GM13977 (cell line): ENCODE measurements around the gene HERC4.

ENCODE experiments used
- DNase-seq: peaks from one replicate; pipeline ENCODE4 v3.0.0; 2012; ENCODE audit warnings: low spot score
- in situ Hi-C: fragments of 300-500 bp; cut with MboI; formaldehyde crosslinking; loops from one replicate; pipeline ENCODE4 v1.12.0; 2022; ENCODE audit warnings: low sequenced_read_pairs, low pct_unique_long_range_greater_than_20kb, mixed read lengths, inconsistent platforms; ENCODE audit not compliant: unreplicated experiment
- TF ChIP-seq, protein P1 (sequence below): IDR thresholded peaks from 2 replicates; pipeline ENCODE4 v1.5.1; 2012; ENCODE audit warnings: mild to moderate bottlenecking, control low read depth; ENCODE audit not compliant: insufficient read depth; ENCODE audit errors: extremely low read depth, missing control alignments

The HERC4 gene

DNA sequence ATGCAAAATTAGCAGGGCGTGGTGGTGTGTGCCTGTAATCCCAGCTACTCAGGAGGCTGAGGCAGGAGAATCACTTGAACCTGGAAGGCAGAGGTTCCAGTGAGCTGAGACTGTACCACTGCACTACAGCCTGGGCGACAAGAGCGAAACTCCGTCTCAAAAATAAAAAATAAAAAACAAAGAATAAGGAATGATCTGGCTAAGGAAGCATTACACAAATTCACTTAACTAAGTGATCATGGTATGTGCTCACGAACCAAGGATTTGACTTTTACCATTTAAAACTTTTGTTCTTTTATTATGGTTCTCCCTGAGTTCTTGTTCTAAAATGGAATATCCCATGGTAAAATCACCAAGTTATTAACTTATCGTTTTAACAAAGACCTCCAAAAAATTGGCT is 119.5 kb downstream of the HERC4 start:
- TF ChIP-seq, protein P1, sequence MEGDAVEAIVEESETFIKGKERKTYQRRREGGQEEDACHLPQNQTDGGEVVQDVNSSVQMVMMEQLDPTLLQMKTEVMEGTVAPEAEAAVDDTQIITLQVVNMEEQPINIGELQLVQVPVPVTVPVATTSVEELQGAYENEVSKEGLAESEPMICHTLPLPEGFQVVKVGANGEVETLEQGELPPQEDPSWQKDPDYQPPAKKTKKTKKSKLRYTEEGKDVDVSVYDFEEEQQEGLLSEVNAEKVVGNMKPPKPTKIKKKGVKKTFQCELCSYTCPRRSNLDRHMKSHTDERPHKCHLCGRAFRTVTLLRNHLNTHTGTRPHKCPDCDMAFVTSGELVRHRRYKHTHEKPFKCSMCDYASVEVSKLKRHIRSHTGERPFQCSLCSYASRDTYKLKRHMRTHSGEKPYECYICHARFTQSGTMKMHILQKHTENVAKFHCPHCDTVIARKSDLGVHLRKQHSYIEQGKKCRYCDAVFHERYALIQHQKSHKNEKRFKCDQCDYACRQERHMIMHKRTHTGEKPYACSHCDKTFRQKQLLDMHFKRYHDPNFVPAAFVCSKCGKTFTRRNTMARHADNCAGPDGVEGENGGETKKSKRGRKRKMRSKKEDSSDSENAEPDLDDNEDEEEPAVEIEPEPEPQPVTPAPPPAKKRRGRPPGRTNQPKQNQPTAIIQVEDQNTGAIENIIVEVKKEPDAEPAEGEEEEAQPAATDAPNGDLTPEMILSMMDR: no peak
- DNase-seq: no peak
- in situ Hi-C loops: no loop called here

DNA sequence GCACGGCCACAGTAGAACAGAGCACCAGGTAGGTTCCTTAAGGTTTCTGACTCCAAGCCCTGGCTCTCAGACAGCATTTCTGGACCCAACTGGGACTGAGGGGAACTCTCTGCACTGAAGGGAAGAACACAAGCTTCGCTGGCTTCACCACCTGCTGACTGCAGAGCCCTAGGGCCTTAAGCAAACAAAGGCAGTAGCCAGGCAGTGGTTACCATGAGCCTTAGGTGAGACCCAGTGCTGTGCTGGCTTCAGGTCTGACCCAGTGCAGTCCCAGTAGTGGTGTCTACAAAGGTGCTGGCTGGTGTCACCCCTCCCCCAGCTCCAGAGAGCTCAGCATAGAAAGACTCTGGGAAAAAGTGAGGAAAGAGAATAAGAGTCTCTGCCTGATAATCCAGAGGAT is 131.2 kb downstream of the HERC4 start:
- no peak for DNase-seq
- in situ Hi-C loops: no loop called here

DNA sequence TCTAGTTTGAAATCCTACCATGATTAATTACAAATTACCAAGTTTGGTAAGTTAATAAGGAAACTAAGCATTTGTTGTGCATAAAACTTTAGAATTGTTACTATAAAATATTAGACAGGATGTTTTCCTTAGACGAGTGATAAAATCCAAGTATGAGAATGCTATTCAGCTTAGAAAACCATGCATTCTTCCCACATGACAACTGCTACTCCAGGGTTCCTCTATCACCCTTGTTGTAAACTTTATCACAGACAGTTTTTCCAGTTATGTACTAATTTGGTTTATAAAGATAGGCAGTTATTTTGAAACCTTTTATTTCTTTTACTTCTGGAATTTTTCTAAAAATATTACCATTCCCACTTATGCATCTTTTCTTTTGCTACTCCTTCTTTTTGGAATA is 138.7 kb downstream of the HERC4 start:
- TF ChIP-seq, protein P1: no peak
- DNase-seq: no peak
- in situ Hi-C loops: no loop called here

More for the DNA sequence above, 131.2 kb downstream of the HERC4 start:
- TF ChIP-seq, protein P1: no peak

DNA sequence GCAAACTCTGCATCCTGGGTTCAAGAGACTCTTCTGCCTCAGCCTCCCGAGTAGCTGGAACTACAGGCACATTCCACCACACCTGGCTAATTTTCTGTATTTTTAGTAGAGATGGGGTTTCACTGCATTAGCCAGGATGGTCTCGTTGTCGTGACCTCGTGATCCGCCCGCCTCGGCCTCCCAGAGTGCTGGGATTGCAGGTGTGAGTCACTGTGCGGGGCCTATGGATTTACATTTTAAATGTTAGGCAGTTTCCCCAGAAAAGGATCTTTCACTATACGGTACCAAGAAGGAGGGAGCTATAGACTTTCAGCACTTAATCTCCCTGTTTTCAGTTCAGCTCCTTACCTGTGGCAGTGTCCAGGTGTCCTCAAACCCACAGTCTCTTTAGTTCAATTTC is 139.9 kb downstream of the HERC4 start:
- in situ Hi-C loops: no loop called here
- no peak for DNase-seq
- TF ChIP-seq, protein P1: no peak

DNA sequence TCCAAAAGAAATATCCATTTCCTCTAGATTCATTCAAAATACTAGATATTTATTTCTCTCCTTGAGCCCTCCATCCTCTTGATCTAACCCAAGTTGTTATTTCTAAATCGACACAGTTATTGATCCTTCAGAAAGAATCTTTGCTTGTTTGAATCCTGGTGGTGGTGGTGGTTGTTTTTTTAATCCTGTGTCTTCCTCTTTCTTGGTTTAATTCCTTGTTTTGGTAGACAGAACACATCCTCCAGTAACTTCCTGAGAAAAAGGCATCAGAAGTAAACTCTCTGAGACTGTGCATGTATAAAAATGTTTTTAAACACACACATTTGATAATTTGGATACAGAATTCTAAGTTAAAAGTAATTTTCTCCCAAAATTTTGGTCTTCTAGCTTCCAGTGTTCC is 140.7 kb downstream of the HERC4 start:
- in situ Hi-C loops: no loop called here
- TF ChIP-seq, protein P1: no peak
- no peak for DNase-seq

DNA sequence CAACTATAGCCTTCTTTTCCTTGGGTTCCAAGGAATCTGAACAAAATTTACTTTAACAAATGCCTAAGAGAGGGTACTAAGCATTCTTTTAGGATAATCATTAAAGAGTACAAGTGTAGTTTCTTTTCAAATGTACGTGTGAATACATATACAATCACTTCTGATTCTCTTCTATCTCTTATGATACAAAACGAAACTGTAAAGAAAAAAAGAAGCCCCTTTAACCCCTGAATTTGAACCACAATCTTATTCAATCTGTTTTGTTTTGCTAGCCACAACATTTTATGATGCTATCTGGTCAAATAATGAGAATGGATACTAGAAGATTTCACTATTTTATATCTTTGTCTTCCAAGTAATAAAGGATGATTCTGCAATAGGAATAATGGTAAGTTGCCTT is 141.9 kb downstream of the HERC4 start:
- TF ChIP-seq, protein P1: no peak

DNA sequence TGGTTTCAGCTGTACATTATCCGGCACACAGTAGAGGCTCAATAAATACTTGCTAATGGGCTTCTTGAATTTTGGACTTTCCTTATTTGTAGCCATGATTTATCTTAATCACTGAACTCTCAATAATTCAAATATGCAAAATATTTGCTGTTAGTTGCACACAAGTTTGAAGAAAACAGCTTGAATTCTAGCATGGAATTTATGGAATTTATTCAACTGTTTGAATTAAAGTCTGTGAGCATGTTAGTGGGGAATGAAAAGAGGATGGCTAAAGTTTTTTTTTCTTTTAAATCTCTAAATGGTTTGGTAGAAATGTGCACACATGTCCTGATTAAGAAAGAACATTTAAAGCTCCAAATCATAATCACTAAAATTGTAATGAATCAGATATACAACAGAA is 148.1 kb downstream of the HERC4 start:
- no peak for DNase-seq
- in situ Hi-C loops: no loop called here
- TF ChIP-seq, protein P1: no peak

More for the DNA sequence above, 141.9 kb downstream of the HERC4 start:
- in situ Hi-C loops: no loop called here
- DNase-seq: no peak
